ENCODE data around the gene LPAR2. TPM values are rescaled to one million over a fixed set of nuclear protein-coding genes. Genes with fewer than 3 reads are reported as not detected.

Gene LPAR2
- total RNA-seq, 1 experiment from 2014 or later, result 27.3 TPM

- Mint-ChIP-seq H3K9me3 (ENCODE audit: low read depth, unreplicated experiment) (no peaks in the 10 kb centered on the region), H3K27me3 (ENCODE audit: unreplicated experiment) (no peaks in the 10 kb centered on the region), H3K27ac (ENCODE audit: unreplicated experiment) (no peak overlapping the region), H3K36me3 (ENCODE audit: insufficient read depth, unreplicated experiment) (peaks cover 41% of the 10 kb centered on the region), H3K4me3 (ENCODE audit: low read depth, unreplicated experiment) (no peak overlapping the region), H3K4me1 (ENCODE audit: low read depth, unreplicated experiment) (peaks cover 18% of the 10 kb centered on the region)
- DNase-seq, result no peak
- no peak for TF ChIP-seq CTCF (IDR thresholded peaks at IDR 0.05; ENCODE audit: unreplicated experiment)
- intact Hi-C loops (cut with micrococcal nuclease; ENCODE audit: unreplicated experiment), result no loop called here
- BruUV-seq (replicated peaks), result no TSS peak
- CTCF ChIA-PET, result no interaction called here
Observed at GRCh38 chr19:19659646-19660245, 31.7 kb upstream of the LPAR2 start.

- intact Hi-C loops (cut with micrococcal nuclease; ENCODE audit: unreplicated experiment), result no loop called here
- Mint-ChIP-seq H3K27ac (ENCODE audit: unreplicated experiment) (no peak overlapping the region), H3K9me3 (ENCODE audit: low read depth, unreplicated experiment) (no peaks in the 10 kb centered on the region), H3K4me3 (ENCODE audit: low read depth, unreplicated experiment) (no peak overlapping the region), H3K4me1 (ENCODE audit: low read depth, unreplicated experiment) (peaks cover 15% of the 10 kb centered on the region), H3K36me3 (ENCODE audit: insufficient read depth, unreplicated experiment) (peaks cover 37% of the 10 kb centered on the region), H3K27me3 (ENCODE audit: unreplicated experiment) (no peaks in the 10 kb centered on the region)
- BruUV-seq (replicated peaks), result no TSS peak
- CTCF ChIA-PET, result no interaction called here
- TF ChIP-seq CTCF (IDR thresholded peaks at IDR 0.05; ENCODE audit: unreplicated experiment), result no peak
- no peak for DNase-seq
Observed at GRCh38 chr19:19657397-19657783, 29.4 kb upstream of the LPAR2 start.

- DNase-seq, result no peak
- Mint-ChIP-seq H3K27me3 (ENCODE audit: unreplicated experiment) (no peaks in the 10 kb centered on the region), H3K36me3 (ENCODE audit: insufficient read depth, unreplicated experiment) (peaks cover 30% of the 10 kb centered on the region), H3K9me3 (ENCODE audit: low read depth, unreplicated experiment) (no peaks in the 10 kb centered on the region), H3K4me3 (ENCODE audit: low read depth, unreplicated experiment) (no peak overlapping the region), H3K4me1 (ENCODE audit: low read depth, unreplicated experiment) (peaks cover 9% of the 10 kb centered on the region), H3K27ac (ENCODE audit: unreplicated experiment) (no peak overlapping the region)
- no TSS peak for BruUV-seq (replicated peaks)
- intact Hi-C loops (cut with micrococcal nuclease; ENCODE audit: unreplicated experiment), result no loop called here
- CTCF ChIA-PET, result no interaction called here
- TF ChIP-seq CTCF (IDR thresholded peaks at IDR 0.05; ENCODE audit: unreplicated experiment), result no peak
Observed at GRCh38 chr19:19656451-19657396, 28.7 kb upstream of the LPAR2 start.

GRCh38 chr19:19655641-19656343, 27.8 kb upstream of the LPAR2 start:
- no peaks in the 10 kb centered on the region for H3K27me3 Mint-ChIP-seq (ENCODE audit: unreplicated experiment)
- H3K4me3 Mint-ChIP-seq (ENCODE audit: low read depth, unreplicated experiment), result no peak overlapping the region
- no TSS peak for BruUV-seq (replicated peaks)
- no peak overlapping the region for H3K27ac Mint-ChIP-seq (ENCODE audit: unreplicated experiment)
- CTCF ChIA-PET, result no interaction called here
- intact Hi-C loops (cut with micrococcal nuclease; ENCODE audit: unreplicated experiment), result no loop called here
- TF ChIP-seq CTCF (IDR thresholded peaks at IDR 0.05; ENCODE audit: unreplicated experiment), result no peak
- no peak for DNase-seq
- H3K9me3 Mint-ChIP-seq (ENCODE audit: low read depth, unreplicated experiment), result no peaks in the 10 kb centered on the region
- peaks cover 27% of the 10 kb centered on the region for H3K36me3 Mint-ChIP-seq (ENCODE audit: insufficient read depth, unreplicated experiment)
- no peaks in the 10 kb centered on the region for H3K4me1 Mint-ChIP-seq (ENCODE audit: low read depth, unreplicated experiment)
